Parathyroid adenoma (tissue), 2 donors: Measurements from ENCODE around the gene SNX20.

Source experiments
- H2AFZ ChIP-seq: fragments of 300-600 bp; sonication (generic); one replicate; pipeline ENCODE4 v1.7.0; 2017; ENCODE audit warnings: antibody characterized with exemption, mild to moderate bottlenecking
- H3K27ac ChIP-seq: fragments of 300-600 bp; sonication (generic); one replicate; pipeline ENCODE4 v1.7.0; 2017
- H3K27me3 ChIP-seq: fragments of 300-600 bp; sonication (generic); one replicate; pipeline ENCODE4 v1.7.0; 2017; ENCODE audit warnings: low read length; ENCODE audit not compliant: control insufficient read depth, insufficient read depth
- H3K36me3 ChIP-seq: fragments of 300-600 bp; sonication (generic); one replicate; pipeline ENCODE4 v1.7.0; 2017; ENCODE audit warnings: low read length; ENCODE audit not compliant: control insufficient read depth, insufficient read depth
- H3K4me1 ChIP-seq: fragments of 300-600 bp; sonication (generic); one replicate; pipeline ENCODE4 v1.7.0; 2017; ENCODE audit warnings: control low read depth
- H3K4me2 ChIP-seq: fragments of 300-600 bp; sonication (generic); one replicate; pipeline ENCODE4 v1.7.0; 2017; ENCODE audit warnings: low read length
- H3K4me3 ChIP-seq: fragments of 300-600 bp; sonication (generic); one replicate; pipeline ENCODE4 v1.7.0; 2017; ENCODE audit warnings: low read depth, low read length
- H3K79me2 ChIP-seq: fragments of 300-600 bp; sonication (generic); one replicate; pipeline ENCODE4 v1.7.0; 2017; ENCODE audit warnings: control low read depth
- H3K9ac ChIP-seq: fragments of 300-600 bp; sonication (generic); one replicate; pipeline ENCODE4 v1.7.0; 2017; ENCODE audit warnings: mild to moderate bottlenecking
- H3K9me3 ChIP-seq: fragments of 300-600 bp; sonication (generic); one replicate; pipeline ENCODE4 v1.7.0; 2017; ENCODE audit warnings: low read length; ENCODE audit not compliant: control insufficient read depth
- TF ChIP-seq, protein P1 (sequence below): fragments of 300-600 bp; sonication (generic); IDR thresholded peaks from one replicate; pipeline ENCODE4 v1.7.0; 2017; ENCODE audit warnings: antibody characterized with exemption, mild to moderate bottlenecking
- donor health status: primary hyperparathyroidism.

SNX20 gene

DNA sequence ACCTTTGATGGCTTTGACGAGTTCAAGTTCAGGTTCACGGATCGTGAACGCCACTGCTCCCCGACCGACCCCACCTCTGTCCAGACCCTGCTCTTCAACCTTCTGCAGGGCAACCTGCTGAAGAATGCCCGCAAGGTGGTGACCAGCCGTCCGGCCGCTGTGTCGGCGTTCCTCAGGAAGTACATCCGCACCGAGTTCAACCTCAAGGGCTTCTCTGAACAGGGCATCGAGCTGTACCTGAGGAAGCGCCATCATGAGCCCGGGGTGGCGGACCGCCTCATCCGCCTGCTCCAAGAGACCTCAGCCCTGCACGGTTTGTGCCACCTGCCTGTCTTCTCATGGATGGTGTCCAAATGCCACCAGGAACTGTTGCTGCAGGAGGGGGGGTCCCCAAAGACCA is 29.9 kb upstream of the SNX20 start:
- Histone ChIP-seq H3K9ac (no peak overlapping the region), H3K27ac (no peak overlapping the region), H3K4me2 (no peak overlapping the region), H3K4me3 (no peak overlapping the region), H3K79me2 (no peaks in the 10 kb centered on the region), H3K27me3 (no peaks in the 10 kb centered on the region), H3K36me3 (no peaks in the 10 kb centered on the region), H3K9me3 (no peaks in the 10 kb centered on the region), H3K4me1 (no peaks in the 10 kb centered on the region), H2AFZ (no peak overlapping the region)
- TF ChIP-seq, protein P1, sequence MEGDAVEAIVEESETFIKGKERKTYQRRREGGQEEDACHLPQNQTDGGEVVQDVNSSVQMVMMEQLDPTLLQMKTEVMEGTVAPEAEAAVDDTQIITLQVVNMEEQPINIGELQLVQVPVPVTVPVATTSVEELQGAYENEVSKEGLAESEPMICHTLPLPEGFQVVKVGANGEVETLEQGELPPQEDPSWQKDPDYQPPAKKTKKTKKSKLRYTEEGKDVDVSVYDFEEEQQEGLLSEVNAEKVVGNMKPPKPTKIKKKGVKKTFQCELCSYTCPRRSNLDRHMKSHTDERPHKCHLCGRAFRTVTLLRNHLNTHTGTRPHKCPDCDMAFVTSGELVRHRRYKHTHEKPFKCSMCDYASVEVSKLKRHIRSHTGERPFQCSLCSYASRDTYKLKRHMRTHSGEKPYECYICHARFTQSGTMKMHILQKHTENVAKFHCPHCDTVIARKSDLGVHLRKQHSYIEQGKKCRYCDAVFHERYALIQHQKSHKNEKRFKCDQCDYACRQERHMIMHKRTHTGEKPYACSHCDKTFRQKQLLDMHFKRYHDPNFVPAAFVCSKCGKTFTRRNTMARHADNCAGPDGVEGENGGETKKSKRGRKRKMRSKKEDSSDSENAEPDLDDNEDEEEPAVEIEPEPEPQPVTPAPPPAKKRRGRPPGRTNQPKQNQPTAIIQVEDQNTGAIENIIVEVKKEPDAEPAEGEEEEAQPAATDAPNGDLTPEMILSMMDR: no peak

DNA sequence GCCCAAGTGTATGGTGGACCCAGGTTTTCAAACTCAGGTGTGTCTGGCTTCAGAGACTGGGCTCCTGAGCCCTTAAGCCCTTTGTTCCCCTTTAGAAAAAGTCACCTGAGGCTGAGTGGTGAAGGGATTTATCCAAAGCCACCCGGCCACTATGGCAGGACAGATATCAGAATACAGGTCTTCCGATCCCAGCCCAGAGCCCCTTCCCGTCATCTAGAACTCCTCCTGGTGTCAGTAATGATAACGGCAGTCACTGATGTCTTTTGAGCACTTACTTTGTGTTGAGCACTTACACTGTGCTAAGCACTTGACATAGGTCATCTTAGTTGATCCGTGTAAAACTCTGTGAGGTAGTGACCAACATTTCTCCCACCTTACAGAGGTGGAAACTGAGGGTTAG is 28.9 kb upstream of the SNX20 start:
- no peak overlapping the region for H3K4me2 ChIP-seq
- no peaks in the 10 kb centered on the region for H3K36me3 ChIP-seq
- no peak overlapping the region for H3K4me3 ChIP-seq

DNA sequence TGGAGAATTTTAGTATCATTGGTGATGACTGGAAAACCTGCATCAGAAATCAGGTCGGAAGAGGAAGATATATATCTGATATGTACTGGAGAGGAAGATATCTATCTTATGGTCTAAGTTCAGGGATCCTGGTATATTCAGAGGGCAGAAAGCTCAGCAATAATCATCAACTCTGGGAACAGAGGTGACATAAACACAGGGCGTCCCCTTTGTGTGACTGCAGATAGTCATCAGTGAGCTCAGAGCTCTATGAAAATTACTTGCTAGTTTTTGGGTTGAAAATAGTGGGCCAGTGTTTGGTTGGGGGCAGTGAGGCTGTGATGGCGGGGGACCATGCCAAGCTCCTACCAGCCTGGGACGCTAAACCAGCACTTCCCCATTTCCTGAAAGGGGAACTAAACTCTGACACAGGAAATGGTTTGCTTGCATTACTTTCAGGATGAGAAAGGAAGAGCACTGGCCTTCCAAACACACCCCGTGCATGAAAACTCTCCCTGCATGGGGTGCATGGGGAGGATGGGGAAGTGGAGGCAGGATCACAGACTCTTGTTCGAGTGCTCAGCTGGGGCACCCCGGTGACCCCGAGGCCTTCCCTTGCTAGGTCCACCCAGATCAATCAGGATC is 28.1 kb upstream of the SNX20 start:
- H3K79me2 ChIP-seq: no peaks in the 10 kb centered on the region
- H3K4me2 ChIP-seq: no peak overlapping the region
- no peaks in the 10 kb centered on the region for H3K9me3 ChIP-seq
- no peaks in the 10 kb centered on the region for H3K36me3 ChIP-seq
- no peak overlapping the region for H2AFZ ChIP-seq
- TF ChIP-seq, protein P1: no peak
- H3K27me3 ChIP-seq: no peaks in the 10 kb centered on the region
- H3K9ac ChIP-seq: no peak overlapping the region
- H3K4me1 ChIP-seq: no peaks in the 10 kb centered on the region
- H3K27ac ChIP-seq: no peak overlapping the region
- H3K4me3 ChIP-seq: no peak overlapping the region

More for the DNA sequence above, 28.9 kb upstream of the SNX20 start:
- TF ChIP-seq, protein P1: no peak
- H2AFZ ChIP-seq: no peak overlapping the region
- no peak overlapping the region for H3K9ac ChIP-seq
- H3K27ac ChIP-seq: no peak overlapping the region
- H3K79me2 ChIP-seq: no peaks in the 10 kb centered on the region
- no peaks in the 10 kb centered on the region for H3K27me3 ChIP-seq
- H3K4me1 ChIP-seq: no peaks in the 10 kb centered on the region
- no peaks in the 10 kb centered on the region for H3K9me3 ChIP-seq

DNA sequence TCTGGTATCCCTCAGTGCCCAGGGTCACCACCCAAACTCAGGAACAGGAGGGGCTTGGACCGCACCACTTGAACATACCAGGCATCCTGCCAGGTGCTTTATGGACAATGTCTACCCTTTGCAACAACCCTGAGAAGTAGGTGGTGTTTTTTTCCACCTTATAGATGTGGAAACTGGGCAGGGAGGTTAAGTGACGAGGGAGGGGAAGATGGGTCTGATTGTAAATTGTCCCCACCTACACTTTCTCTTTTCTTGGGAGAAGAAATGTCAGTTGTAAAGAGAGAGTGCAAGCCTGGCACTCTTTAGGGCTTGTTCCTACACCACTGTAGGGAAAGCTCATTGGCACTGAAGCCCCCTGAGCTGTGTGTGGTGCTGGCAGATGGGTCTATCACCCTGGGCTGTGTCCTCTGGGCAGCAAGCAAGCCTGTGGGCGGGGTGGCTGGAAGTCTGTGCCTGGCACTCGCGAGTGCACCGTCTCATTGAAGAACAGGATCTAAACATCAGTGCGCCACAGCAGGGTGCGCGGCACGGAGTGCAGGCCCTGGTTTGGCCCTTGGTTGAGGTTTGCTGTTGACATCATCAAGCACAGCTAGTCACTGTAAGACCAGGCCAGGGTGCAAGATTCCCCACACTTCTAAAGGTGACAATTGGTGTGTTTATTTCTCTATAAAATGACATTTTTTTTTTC is 27.4 kb upstream of the SNX20 start:
- no peak overlapping the region for H3K4me3 ChIP-seq
- no peaks in the 10 kb centered on the region for H3K36me3 ChIP-seq
- no peak overlapping the region for H3K27ac ChIP-seq
- H3K79me2 ChIP-seq: no peaks in the 10 kb centered on the region
- H3K4me1 ChIP-seq: no peaks in the 10 kb centered on the region
- H3K9ac ChIP-seq: no peak overlapping the region
- TF ChIP-seq, protein P1: no peak
- no peak overlapping the region for H3K4me2 ChIP-seq
- no peaks in the 10 kb centered on the region for H3K27me3 ChIP-seq
- no peaks in the 10 kb centered on the region for H3K9me3 ChIP-seq
- H2AFZ ChIP-seq: no peak overlapping the region

DNA sequence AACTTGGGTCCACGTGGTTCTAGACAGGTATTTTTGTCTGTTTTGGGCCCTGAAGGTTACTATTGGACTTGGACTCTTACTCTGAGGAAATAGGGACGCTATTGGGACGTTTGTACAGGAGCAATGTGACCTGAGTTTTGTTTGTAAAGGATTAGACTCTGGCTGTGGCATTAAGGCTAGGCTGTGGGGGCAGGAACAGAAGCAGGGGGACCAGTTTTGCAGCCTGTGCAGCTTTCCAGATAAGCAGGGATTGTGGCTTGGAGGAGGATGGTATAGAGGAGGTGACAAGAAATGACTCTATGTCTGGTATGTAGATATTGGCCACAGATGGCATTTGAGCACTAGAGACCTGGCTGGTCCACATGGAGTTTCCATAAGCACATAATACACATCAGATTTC is 25.1 kb upstream of the SNX20 start:
- Histone ChIP-seq H3K79me2 (no peaks in the 10 kb centered on the region), H2AFZ (no peak overlapping the region), H3K9ac (no peak overlapping the region), H3K27ac (no peak overlapping the region), H3K9me3 (no peaks in the 10 kb centered on the region), H3K4me2 (no peak overlapping the region), H3K4me1 (no peaks in the 10 kb centered on the region), H3K27me3 (no peaks in the 10 kb centered on the region), H3K4me3 (no peak overlapping the region), H3K36me3 (no peaks in the 10 kb centered on the region)
- TF ChIP-seq, protein P1: no peak
